ENCODE measurements around the gene AK3. TPM values are rescaled to one million over a fixed set of nuclear protein-coding genes. Genes with fewer than 3 reads are reported as not detected.

The AK3 gene
- total and polyA plus RNA-seq, 10 of the 15 experiments (the other 5 are each of a cell fraction or from before 2014, with no cell fraction given): 14.2 to 86.6 (median 43.9) TPM

DNA sequence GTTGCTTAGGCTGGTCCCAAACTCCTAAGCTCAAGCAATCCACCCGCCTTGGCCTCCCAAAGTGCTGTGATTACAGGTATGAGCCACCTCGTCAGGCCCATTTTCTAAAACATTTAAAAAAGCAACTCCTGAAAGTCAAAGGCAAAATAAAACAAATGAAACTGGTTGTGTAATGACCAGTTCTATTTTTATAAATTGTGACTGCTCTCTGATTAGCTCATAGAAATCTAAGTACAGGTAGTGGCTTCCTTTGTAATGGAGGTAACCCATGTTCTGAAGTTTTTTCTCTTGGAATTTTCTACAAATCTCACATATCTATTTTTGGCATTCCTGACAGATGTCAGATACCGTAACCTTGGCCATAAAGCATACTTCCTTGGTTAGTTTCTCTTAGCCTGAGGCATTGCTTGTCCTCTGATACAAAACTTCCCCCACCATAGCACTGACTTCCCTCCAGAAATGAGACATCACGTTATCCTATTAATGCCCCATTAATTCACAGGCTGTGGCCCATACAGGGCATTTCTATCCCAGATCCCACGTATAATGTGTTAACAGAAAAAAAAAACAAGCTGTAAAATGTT lies 14.1 kb upstream of the AK3 start (continued):
- TF ChIP-seq WRNIP1 (IDR thresholded peaks at IDR 0.05; ENCODE audit: borderline replicate concordance, low read depth, low read length) (no peak), POLR2AphosphoS5 (IDR thresholded peaks at IDR 0.05; ENCODE audit: low read length) (no peak), MEF2A (IDR thresholded peaks at IDR 0.05; ENCODE audit: insufficient read depth, low read depth, low read length) (peak; percentile 79), YY1 (IDR thresholded peaks at IDR 0.05; ENCODE audit: low read depth, low read length) (no peak), SMAD5 (IDR thresholded peaks at IDR 0.05; ENCODE audit: low read depth) (no peak), KLF5 (IDR thresholded peaks at IDR 0.05; ENCODE audit: partially characterized antibody) (no peak), TCF12 (IDR thresholded peaks at IDR 0.05; ENCODE audit: low read depth, low read length) (no peak), TCF3 (IDR thresholded peaks at IDR 0.05; ENCODE audit: borderline replicate concordance, insufficient read depth, low read depth, low read length) (no peak), JUNB (IDR thresholded peaks at IDR 0.05) (peak; percentile 42; the same call in 1 of the 2 replicates), SREBF2 (IDR thresholded peaks at IDR 0.05; ENCODE audit: low read length) (no peak), SMC3 (IDR thresholded peaks at IDR 0.05; ENCODE audit: borderline replicate concordance, low read length) (no peak), RAD51 (IDR thresholded peaks at IDR 0.05) (no peak)
- TF ChIP-seq, protein P1, sequence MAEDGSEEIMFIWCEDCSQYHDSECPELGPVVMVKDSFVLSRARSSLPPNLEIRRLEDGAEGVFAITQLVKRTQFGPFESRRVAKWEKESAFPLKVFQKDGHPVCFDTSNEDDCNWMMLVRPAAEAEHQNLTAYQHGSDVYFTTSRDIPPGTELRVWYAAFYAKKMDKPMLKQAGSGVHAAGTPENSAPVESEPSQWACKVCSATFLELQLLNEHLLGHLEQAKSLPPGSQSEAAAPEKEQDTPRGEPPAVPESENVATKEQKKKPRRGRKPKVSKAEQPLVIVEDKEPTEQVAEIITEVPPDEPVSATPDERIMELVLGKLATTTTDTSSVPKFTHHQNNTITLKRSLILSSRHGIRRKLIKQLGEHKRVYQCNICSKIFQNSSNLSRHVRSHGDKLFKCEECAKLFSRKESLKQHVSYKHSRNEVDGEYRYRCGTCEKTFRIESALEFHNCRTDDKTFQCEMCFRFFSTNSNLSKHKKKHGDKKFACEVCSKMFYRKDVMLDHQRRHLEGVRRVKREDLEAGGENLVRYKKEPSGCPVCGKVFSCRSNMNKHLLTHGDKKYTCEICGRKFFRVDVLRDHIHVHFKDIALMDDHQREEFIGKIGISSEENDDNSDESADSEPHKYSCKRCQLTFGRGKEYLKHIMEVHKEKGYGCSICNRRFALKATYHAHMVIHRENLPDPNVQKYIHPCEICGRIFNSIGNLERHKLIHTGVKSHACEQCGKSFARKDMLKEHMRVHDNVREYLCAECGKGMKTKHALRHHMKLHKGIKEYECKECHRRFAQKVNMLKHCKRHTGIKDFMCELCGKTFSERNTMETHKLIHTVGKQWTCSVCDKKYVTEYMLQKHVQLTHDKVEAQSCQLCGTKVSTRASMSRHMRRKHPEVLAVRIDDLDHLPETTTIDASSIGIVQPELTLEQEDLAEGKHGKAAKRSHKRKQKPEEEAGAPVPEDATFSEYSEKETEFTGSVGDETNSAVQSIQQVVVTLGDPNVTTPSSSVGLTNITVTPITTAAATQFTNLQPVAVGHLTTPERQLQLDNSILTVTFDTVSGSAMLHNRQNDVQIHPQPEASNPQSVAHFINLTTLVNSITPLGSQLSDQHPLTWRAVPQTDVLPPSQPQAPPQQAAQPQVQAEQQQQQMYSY (CRISPR knock-in tag; IDR thresholded peaks at IDR 0.05): no peak
- TF ChIP-seq, protein P2, sequence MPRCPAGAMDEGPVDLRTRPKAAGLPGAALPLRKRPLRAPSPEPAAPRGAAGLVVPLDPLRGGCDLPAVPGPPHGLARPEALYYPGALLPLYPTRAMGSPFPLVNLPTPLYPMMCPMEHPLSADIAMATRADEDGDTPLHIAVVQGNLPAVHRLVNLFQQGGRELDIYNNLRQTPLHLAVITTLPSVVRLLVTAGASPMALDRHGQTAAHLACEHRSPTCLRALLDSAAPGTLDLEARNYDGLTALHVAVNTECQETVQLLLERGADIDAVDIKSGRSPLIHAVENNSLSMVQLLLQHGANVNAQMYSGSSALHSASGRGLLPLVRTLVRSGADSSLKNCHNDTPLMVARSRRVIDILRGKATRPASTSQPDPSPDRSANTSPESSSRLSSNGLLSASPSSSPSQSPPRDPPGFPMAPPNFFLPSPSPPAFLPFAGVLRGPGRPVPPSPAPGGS (IDR thresholded peaks at IDR 0.05; ENCODE audit: borderline replicate concordance, insufficient read depth, low read depth, low read length, poor library complexity, severe bottlenecking): no peak
- TF ChIP-seq, protein P3, sequence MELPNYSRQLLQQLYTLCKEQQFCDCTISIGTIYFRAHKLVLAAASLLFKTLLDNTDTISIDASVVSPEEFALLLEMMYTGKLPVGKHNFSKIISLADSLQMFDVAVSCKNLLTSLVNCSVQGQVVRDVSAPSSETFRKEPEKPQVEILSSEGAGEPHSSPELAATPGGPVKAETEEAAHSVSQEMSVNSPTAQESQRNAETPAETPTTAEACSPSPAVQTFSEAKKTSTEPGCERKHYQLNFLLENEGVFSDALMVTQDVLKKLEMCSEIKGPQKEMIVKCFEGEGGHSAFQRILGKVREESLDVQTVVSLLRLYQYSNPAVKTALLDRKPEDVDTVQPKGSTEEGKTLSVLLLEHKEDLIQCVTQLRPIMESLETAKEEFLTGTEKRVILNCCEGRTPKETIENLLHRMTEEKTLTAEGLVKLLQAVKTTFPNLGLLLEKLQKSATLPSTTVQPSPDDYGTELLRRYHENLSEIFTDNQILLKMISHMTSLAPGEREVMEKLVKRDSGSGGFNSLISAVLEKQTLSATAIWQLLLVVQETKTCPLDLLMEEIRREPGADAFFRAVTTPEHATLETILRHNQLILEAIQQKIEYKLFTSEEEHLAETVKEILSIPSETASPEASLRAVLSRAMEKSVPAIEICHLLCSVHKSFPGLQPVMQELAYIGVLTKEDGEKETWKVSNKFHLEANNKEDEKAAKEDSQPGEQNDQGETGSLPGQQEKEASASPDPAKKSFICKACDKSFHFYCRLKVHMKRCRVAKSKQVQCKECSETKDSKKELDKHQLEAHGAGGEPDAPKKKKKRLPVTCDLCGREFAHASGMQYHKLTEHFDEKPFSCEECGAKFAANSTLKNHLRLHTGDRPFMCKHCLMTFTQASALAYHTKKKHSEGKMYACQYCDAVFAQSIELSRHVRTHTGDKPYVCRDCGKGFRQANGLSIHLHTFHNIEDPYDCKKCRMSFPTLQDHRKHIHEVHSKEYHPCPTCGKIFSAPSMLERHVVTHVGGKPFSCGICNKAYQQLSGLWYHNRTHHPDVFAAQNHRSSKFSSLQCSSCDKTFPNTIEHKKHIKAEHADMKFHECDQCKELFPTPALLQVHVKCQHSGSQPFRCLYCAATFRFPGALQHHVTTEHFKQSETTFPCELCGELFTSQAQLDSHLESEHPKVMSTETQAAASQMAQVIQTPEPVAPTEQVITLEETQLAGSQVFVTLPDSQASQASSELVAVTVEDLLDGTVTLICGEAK (IDR thresholded peaks at IDR 0.05; ENCODE audit: borderline replicate concordance): no peak
- TF ChIP-seq, protein P4, sequence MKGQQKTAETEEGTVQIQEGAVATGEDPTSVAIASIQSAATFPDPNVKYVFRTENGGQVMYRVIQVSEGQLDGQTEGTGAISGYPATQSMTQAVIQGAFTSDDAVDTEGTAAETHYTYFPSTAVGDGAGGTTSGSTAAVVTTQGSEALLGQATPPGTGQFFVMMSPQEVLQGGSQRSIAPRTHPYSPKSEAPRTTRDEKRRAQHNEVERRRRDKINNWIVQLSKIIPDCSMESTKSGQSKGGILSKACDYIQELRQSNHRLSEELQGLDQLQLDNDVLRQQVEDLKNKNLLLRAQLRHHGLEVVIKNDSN (IDR thresholded peaks at IDR 0.05; ENCODE audit: borderline replicate concordance, extremely low read length, insufficient read depth, low read depth, low read length): no peak
- TF ChIP-seq, protein P5, sequence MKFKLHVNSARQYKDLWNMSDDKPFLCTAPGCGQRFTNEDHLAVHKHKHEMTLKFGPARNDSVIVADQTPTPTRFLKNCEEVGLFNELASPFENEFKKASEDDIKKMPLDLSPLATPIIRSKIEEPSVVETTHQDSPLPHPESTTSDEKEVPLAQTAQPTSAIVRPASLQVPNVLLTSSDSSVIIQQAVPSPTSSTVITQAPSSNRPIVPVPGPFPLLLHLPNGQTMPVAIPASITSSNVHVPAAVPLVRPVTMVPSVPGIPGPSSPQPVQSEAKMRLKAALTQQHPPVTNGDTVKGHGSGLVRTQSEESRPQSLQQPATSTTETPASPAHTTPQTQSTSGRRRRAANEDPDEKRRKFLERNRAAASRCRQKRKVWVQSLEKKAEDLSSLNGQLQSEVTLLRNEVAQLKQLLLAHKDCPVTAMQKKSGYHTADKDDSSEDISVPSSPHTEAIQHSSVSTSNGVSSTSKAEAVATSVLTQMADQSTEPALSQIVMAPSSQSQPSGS (IDR thresholded peaks at IDR 0.05; ENCODE audit: low read length): 0 out of 2 replicates have a peak, but pooled peaks have one; percentile 44
- TF ChIP-seq, protein P6, sequence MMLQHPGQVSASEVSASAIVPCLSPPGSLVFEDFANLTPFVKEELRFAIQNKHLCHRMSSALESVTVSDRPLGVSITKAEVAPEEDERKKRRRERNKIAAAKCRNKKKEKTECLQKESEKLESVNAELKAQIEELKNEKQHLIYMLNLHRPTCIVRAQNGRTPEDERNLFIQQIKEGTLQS (IDR thresholded peaks at IDR 0.05; ENCODE audit: borderline replicate concordance, extremely low read depth, low read depth, low read length): no peak
